Activated naive CD4-positive, alpha-beta T cell treated with anti-CD3 and anti-CD28 coated beads for 36 hours (primary cell): ENCODE measurements around the gene COL12A1. TPM values are rescaled to one million over a fixed set of nuclear protein-coding genes. Genes with fewer than 3 reads are reported as not detected.

Experiments
- CTCF ChIA-PET: fragments of 350-600 bp; sonication (Branson Sonifier 250); formaldehyde crosslinking; loops from one replicate; lab custom pipeline; 2021; ENCODE audit warnings: antibody characterized with exemption; lab: Charles Lee
- DNase-seq: peaks from one replicate; pipeline ENCODE4 v3.0.0-alpha.2; 2020
- H3K27ac Mint-ChIP-seq: one replicate; pipeline ENCODE4 v1.8.0; 2021; ENCODE audit warnings: mild to moderate bottlenecking, mixed read lengths
- H3K27me3 Mint-ChIP-seq: one replicate; pipeline ENCODE4 v1.8.0; 2021; ENCODE audit warnings: low read depth, mixed read lengths
- H3K36me3 Mint-ChIP-seq: one replicate; pipeline ENCODE4 v1.8.0; 2021; ENCODE audit warnings: low read depth, mixed read lengths
- H3K4me1 Mint-ChIP-seq: one replicate; pipeline ENCODE4 v1.8.0; 2021; ENCODE audit warnings: low read depth, mixed read lengths
- H3K4me3 Mint-ChIP-seq: one replicate; pipeline ENCODE4 v1.8.0; 2021; ENCODE audit warnings: mild to moderate bottlenecking, moderate library complexity, mixed read lengths
- H3K9me3 Mint-ChIP-seq: one replicate; pipeline ENCODE4 v1.8.0; 2021; ENCODE audit warnings: mixed read lengths
- intact Hi-C: fragments of 100-400 bp; cut with micrococcal nuclease; formaldehyde crosslinking; loops from one replicate; pipeline ENCODE4 v1.15.1; 2023
- total RNA-seq, 2 experiments: library from RNA; stranded (reverse); gene quantifications; one replicate each; pipeline ENCODE4 v1.2.3, GENCODE V29; 2021

COL12A1 gene
- total RNA-seq, 2 experiments from 2014 or later: 0.05 TPM; not detected in 1

DNA sequence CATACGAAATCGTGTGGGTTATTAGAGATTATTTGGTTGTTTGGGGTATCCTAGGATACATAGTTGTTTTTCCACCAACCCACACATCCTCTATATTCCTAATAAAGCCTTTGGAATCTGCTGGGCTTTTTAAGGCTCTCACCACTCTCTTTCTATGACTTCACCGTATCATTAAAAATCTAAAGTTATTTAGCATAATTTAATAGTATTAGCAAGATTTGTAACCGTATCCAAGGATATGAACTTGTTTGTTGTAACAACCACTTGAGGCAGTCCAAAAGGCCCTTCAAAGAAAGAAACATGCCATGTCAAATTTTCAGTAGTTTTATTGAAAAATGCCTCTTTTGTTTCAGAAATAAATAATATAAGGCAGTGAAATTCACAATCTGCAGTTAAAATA, 121.8 kb downstream of the COL12A1 start:
- Mint-ChIP-seq H3K4me3 (no peak overlapping the region), H3K9me3 (no peaks in the 10 kb centered on the region), H3K36me3 (no peaks in the 10 kb centered on the region), H3K4me1 (peaks cover 7% of the 10 kb centered on the region), H3K27me3 (peaks cover 17% of the 10 kb centered on the region), H3K27ac (no peak overlapping the region)
- DNase-seq: no peak
- CTCF ChIA-PET: interaction anchor here (0.6 kb wide), 1 partner anchor 117 kb away, joined by 4 read pairs; no protein-coding TSS in a partner anchor
- intact Hi-C loops: no loop called here

DNA sequence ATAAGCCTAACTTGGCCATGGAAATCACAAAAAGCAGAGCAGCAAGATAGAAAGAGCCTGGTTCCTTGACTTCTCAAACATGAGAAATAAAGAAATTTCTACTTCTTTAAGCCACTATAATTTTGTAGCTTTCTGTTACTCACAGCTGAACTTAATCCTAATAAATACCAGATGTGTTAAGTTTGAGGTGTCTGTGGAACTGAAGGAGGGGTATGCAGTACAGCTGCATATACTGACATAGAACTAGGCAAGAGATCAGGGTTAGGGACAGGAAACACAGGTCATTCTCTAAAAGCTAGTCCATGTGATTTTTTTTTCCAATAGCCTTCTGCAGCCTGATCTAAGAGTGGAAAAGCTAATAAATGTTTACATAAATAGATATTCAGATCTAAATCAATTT, 123.9 kb downstream of the COL12A1 start:
- intact Hi-C loops: no loop called here
- H3K4me3 Mint-ChIP-seq: no peak overlapping the region
- H3K4me1 Mint-ChIP-seq: peaks cover 7% of the 10 kb centered on the region
- no peak for DNase-seq
- no peaks in the 10 kb centered on the region for H3K36me3 Mint-ChIP-seq
- peaks cover 16% of the 10 kb centered on the region for H3K27me3 Mint-ChIP-seq
- H3K9me3 Mint-ChIP-seq: no peaks in the 10 kb centered on the region
- CTCF ChIA-PET: no interaction called here
- H3K27ac Mint-ChIP-seq: no peak overlapping the region

GRCh38 chr6:75081047-75081446, 124.8 kb downstream of the COL12A1 start:
- Mint-ChIP-seq H3K27me3 (peaks cover 16% of the 10 kb centered on the region), H3K9me3 (no peaks in the 10 kb centered on the region), H3K27ac (no peak overlapping the region), H3K36me3 (no peaks in the 10 kb centered on the region), H3K4me1 (peaks cover 7% of the 10 kb centered on the region), H3K4me3 (no peak overlapping the region)
- CTCF ChIA-PET: no interaction called here
- no peak for DNase-seq
- intact Hi-C loops: no loop called here

GRCh38 chr6:75079589-75079988, 126.3 kb downstream of the COL12A1 start:
- CTCF ChIA-PET: no interaction called here
- intact Hi-C loops: no loop called here
- DNase-seq: no peak
- Mint-ChIP-seq H3K4me3 (no peak overlapping the region), H3K9me3 (no peaks in the 10 kb centered on the region), H3K27me3 (peaks cover 8% of the 10 kb centered on the region), H3K27ac (no peak overlapping the region), H3K4me1 (peaks cover 2% of the 10 kb centered on the region), H3K36me3 (no peaks in the 10 kb centered on the region)

GRCh38 chr6:75077701-75078100, 128.2 kb downstream of the COL12A1 start:
- CTCF ChIA-PET: no interaction called here

GRCh38 chr6:75076009-75076408, 129.8 kb downstream of the COL12A1 start:
- no peaks in the 10 kb centered on the region for H3K4me1 Mint-ChIP-seq
- H3K4me3 Mint-ChIP-seq: no peak overlapping the region
- no peaks in the 10 kb centered on the region for H3K36me3 Mint-ChIP-seq
- no peak for DNase-seq
- CTCF ChIA-PET: no interaction called here
- no peaks in the 10 kb centered on the region for H3K9me3 Mint-ChIP-seq
- intact Hi-C loops: no loop called here
- peaks cover 6% of the 10 kb centered on the region for H3K27me3 Mint-ChIP-seq
- no peak overlapping the region for H3K27ac Mint-ChIP-seq

More at GRCh38 chr6:75077701-75078100, 128.2 kb downstream of the COL12A1 start:
- Mint-ChIP-seq H3K9me3 (no peaks in the 10 kb centered on the region), H3K4me3 (no peak overlapping the region), H3K27ac (no peak overlapping the region), H3K36me3 (no peaks in the 10 kb centered on the region), H3K27me3 (peaks cover 6% of the 10 kb centered on the region), H3K4me1 (no peaks in the 10 kb centered on the region)
- intact Hi-C loops: no loop called here
- DNase-seq: no peak

DNA sequence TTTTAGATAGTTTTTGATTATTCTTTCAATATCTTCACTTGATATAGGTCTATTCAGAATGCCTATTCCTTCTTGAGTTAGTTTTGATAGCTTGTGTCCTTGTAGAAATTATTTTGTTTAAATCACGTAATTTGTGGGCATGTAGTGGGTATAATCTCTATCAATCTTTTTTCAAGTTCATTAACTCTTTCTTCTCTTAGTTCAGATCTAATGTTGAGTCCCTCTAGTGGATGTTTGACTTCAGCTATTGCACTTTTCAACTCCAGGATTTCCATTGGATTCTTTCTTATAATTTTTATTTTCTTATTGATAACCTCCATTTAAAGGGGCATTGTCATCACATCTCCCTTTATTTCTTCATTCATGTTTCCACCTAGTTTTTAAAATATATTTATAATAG, 135.6 kb downstream of the COL12A1 start:
- intact Hi-C loops: no loop called here
- Mint-ChIP-seq H3K4me1 (no peaks in the 10 kb centered on the region), H3K4me3 (no peak overlapping the region), H3K9me3 (no peaks in the 10 kb centered on the region), H3K27ac (no peak overlapping the region), H3K27me3 (peaks cover 6% of the 10 kb centered on the region), H3K36me3 (no peaks in the 10 kb centered on the region)
- no peak for DNase-seq
- CTCF ChIA-PET: no interaction called here

DNA sequence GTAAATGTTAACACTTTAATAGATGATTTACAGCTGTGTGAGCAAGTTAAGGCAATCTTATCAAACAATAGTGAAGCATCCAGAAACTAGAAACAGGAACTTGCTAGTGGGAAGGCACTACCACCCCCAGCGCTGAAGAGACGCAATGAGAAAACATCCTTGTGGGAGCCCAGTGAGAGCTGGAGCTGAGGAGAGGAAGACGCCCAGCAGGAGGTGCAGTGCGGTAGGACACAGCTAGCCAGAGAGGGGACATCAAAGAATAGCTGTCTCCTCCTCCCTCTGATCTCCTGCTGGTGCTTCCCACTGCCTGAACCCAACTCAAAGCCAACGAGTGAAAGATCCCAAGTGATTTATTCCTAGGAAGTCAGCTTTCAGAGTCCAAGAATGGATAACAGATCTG, 140.3 kb downstream of the COL12A1 start:
- H3K4me1 Mint-ChIP-seq: no peaks in the 10 kb centered on the region
- DNase-seq: no peak
- CTCF ChIA-PET: interaction anchor here (0.8 kb wide), 1 partner anchor 139 kb away, joined by 3 read pairs; no protein-coding TSS in a partner anchor
- intact Hi-C loops: no loop called here
- no peaks in the 10 kb centered on the region for H3K27me3 Mint-ChIP-seq
- no peaks in the 10 kb centered on the region for H3K36me3 Mint-ChIP-seq
- no peaks in the 10 kb centered on the region for H3K9me3 Mint-ChIP-seq
- H3K27ac Mint-ChIP-seq: no peak overlapping the region
- no peak overlapping the region for H3K4me3 Mint-ChIP-seq

DNA sequence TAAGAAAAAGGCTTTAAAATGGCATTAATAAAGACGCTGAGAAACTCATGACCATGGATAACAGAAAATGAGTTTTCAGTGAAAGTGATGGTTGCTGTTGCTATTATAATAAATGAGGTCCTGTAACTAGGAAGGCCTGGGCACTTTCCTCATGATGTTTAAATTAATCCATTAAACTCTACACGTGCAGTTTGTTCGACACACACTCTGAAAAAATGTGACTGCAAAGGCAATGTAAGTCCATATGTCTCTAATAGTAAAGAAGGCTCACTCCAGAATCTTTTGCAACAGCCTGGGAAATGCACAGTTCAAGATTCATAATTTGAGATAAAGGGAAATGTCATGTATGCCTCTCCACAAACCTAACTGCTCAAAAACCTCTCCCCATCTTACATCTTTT, 153.4 kb downstream of the COL12A1 start:
- H3K9me3 Mint-ChIP-seq: no peaks in the 10 kb centered on the region
- CTCF ChIA-PET: no interaction called here

DNA sequence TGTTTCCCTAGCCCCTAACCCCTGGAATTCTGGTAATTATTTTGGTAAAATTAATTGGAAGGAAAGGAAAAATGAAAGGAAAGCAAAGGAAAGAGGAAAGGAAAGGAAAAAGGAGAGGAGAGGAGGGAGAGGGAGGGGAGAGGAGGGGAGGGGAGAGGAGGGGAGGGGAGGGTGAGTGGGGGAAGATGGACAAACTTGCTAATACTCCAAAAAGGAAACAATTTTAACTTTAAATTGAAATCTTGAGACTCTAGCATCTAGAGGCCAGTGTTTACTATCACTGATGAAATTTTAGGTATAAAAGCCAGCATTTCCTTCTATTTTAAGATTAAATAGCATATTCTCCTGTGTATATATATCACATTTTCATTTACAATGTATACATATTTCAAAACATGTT, 156.5 kb downstream of the COL12A1 start:
- CTCF ChIA-PET: interaction anchor here (0.7 kb wide), 1 partner anchor 261 kb away, joined by 3 read pairs; no protein-coding TSS in a partner anchor
- no peaks in the 10 kb centered on the region for H3K27me3 Mint-ChIP-seq
- H3K36me3 Mint-ChIP-seq: no peaks in the 10 kb centered on the region
- H3K9me3 Mint-ChIP-seq: peaks cover 1% of the 10 kb centered on the region
- intact Hi-C loops: no loop called here
- H3K27ac Mint-ChIP-seq: no peak overlapping the region
- no peaks in the 10 kb centered on the region for H3K4me1 Mint-ChIP-seq
- no peak for DNase-seq
- no peak overlapping the region for H3K4me3 Mint-ChIP-seq

More for the DNA sequence above, 153.4 kb downstream of the COL12A1 start:
- H3K27ac Mint-ChIP-seq: no peak overlapping the region
- H3K4me3 Mint-ChIP-seq: no peak overlapping the region
- H3K4me1 Mint-ChIP-seq: no peaks in the 10 kb centered on the region
- H3K27me3 Mint-ChIP-seq: no peaks in the 10 kb centered on the region
- intact Hi-C loops: no loop called here
- H3K36me3 Mint-ChIP-seq: no peaks in the 10 kb centered on the region
- DNase-seq: no peak

GRCh38 chr6:75044846-75045245, 161.0 kb downstream of the COL12A1 start:
- H3K27me3 Mint-ChIP-seq: no peaks in the 10 kb centered on the region
- CTCF ChIA-PET: no interaction called here
- H3K36me3 Mint-ChIP-seq: no peaks in the 10 kb centered on the region
- no peak overlapping the region for H3K4me3 Mint-ChIP-seq
- no peaks in the 10 kb centered on the region for H3K4me1 Mint-ChIP-seq
- H3K9me3 Mint-ChIP-seq: peaks cover 16% of the 10 kb centered on the region
- no peak for DNase-seq
- intact Hi-C loops: no loop called here
- no peak overlapping the region for H3K27ac Mint-ChIP-seq

GRCh38 chr6:75041381-75041780, 164.5 kb downstream of the COL12A1 start:
- CTCF ChIA-PET: no interaction called here
- H3K9me3 Mint-ChIP-seq: peaks cover 15% of the 10 kb centered on the region
- H3K27ac Mint-ChIP-seq: no peak overlapping the region
- H3K36me3 Mint-ChIP-seq: no peaks in the 10 kb centered on the region
- DNase-seq: no peak
- no peaks in the 10 kb centered on the region for H3K4me1 Mint-ChIP-seq
- H3K27me3 Mint-ChIP-seq: no peaks in the 10 kb centered on the region
- intact Hi-C loops: no loop called here
- no peak overlapping the region for H3K4me3 Mint-ChIP-seq
